ENCODE results near the gene MYZAP.

GRCh38 chr15:57606048-57606447 is 14.3 kb downstream of the MYZAP start:
- TF ChIP-seq TAF1 (IDR thresholded peaks at IDR 0.05; ENCODE audit: borderline replicate concordance, insufficient read depth, low read length) (no peak), SIN3A (IDR thresholded peaks at IDR 0.05; ENCODE audit: borderline replicate concordance, insufficient read depth, low read length) (no peak), POLR2AphosphoS5 (IDR thresholded peaks at IDR 0.05; ENCODE audit: low read depth, low read length) (no peak)
